GF-D8 (cell line): ENCODE data around the gene TGFBR2.
"Not testable (repeated sequence)": the region's sequence is repeated elsewhere in the genome, so short reads cannot be mapped to it uniquely, and the experiment has no call there.

Experiments used
- DNase-seq: peaks from one replicate; lab custom pipeline; 2025; lab: John Stamatoyannopoulos, UW

The TGFBR2 gene

GRCh38 chr3:30657914-30658313, 51.5 kb downstream of the TGFBR2 start:
- no peak for DNase-seq

GRCh38 chr3:30658328-30659052, 52.1 kb downstream of the TGFBR2 start:
- peak; percentile 55 for DNase-seq

GRCh38 chr3:30659270-30660130, 53.1 kb downstream of the TGFBR2 start:
- no peak for DNase-seq

- DNase-seq: no peak
These were observed 53.7 kb downstream of the TGFBR2 start for GRCh38 chr3:30660136-30660535.

- DNase-seq: no peak
These were observed 54.3 kb downstream of the TGFBR2 start for GRCh38 chr3:30660656-30661055.

GRCh38 chr3:30661098-30661873, 54.9 kb downstream of the TGFBR2 start:
- DNase-seq: no peak

GRCh38 chr3:30662836-30663235, 56.4 kb downstream of the TGFBR2 start:
- DNase-seq: no peak

- DNase-seq: no peak
These were observed 57.3 kb downstream of the TGFBR2 start for GRCh38 chr3:30663533-30664241.

GRCh38 chr3:30664459-30664858, 58.1 kb downstream of the TGFBR2 start:
- DNase-seq: no peak

GRCh38 chr3:30664884-30665283, 58.5 kb downstream of the TGFBR2 start:
- peak; percentile 87 for DNase-seq

GRCh38 chr3:30665539-30665938, 59.1 kb downstream of the TGFBR2 start:
- no peak for DNase-seq

- DNase-seq: no peak
These were observed 60.3 kb downstream of the TGFBR2 start for GRCh38 chr3:30666572-30667279.

GRCh38 chr3:30667280-30667651, 60.9 kb downstream of the TGFBR2 start:
- no peak for DNase-seq

- DNase-seq: no peak
These were observed 61.7 kb downstream of the TGFBR2 start for GRCh38 chr3:30668051-30668609.

- DNase-seq: not testable (repeated sequence)
These were observed 63.0 kb downstream of the TGFBR2 start for GRCh38 chr3:30669360-30669934.

- no peak for DNase-seq
These were observed 63.9 kb downstream of the TGFBR2 start for GRCh38 chr3:30670292-30670691.

- no peak for DNase-seq
These were observed 65.3 kb downstream of the TGFBR2 start for GRCh38 chr3:30671527-30672286.

GRCh38 chr3:30672287-30672735, 65.9 kb downstream of the TGFBR2 start:
- no peak for DNase-seq

GRCh38 chr3:30672959-30673358, 66.6 kb downstream of the TGFBR2 start:
- no peak for DNase-seq
